Measurements from ENCODE around the gene UNC5C. TPM values are rescaled to one million over a fixed set of nuclear protein-coding genes. Genes with fewer than 3 reads are reported as not detected.

Gene UNC5C
- total RNA-seq, 1 donor from 2014 or later, result 2.2 TPM

DNA sequence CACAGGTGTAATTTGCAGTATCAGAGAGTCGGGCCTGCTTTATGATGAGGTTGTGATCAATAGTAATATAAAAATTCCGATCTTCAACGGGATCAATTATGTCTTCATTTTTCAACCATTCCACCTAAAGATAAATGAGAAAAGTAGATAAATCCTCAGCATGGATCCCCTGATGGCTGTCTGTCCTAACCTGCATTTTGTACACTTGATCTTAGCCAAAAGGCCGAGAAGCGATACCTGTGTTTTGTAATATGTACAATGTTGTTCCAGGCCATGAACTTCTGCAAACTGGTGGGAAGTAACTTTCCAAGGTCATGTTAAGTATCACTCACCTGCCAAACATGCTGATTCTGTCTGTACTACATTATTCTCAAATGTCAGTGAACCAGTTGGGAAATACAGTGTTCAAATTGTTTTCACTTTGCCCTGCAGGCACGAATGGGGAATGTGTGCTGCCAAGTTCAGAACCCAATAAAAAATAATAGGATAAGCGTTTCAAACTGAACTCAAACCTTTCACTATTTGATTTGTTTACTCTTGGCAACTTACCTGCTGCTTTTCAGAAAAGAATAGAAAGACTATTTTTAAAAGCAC, 298.1 kb downstream of the UNC5C start:
- TF ChIP-seq, protein P1, sequence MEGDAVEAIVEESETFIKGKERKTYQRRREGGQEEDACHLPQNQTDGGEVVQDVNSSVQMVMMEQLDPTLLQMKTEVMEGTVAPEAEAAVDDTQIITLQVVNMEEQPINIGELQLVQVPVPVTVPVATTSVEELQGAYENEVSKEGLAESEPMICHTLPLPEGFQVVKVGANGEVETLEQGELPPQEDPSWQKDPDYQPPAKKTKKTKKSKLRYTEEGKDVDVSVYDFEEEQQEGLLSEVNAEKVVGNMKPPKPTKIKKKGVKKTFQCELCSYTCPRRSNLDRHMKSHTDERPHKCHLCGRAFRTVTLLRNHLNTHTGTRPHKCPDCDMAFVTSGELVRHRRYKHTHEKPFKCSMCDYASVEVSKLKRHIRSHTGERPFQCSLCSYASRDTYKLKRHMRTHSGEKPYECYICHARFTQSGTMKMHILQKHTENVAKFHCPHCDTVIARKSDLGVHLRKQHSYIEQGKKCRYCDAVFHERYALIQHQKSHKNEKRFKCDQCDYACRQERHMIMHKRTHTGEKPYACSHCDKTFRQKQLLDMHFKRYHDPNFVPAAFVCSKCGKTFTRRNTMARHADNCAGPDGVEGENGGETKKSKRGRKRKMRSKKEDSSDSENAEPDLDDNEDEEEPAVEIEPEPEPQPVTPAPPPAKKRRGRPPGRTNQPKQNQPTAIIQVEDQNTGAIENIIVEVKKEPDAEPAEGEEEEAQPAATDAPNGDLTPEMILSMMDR (conservative IDR thresholded peaks at IDR 0.05; ENCODE audit: low read depth, low read length), result no peak
- H3K4me3 ChIP-seq (ENCODE audit: low read depth, low read length), result no peak overlapping the region
- no peak for DNase-seq (ENCODE audit: low read depth)

DNA sequence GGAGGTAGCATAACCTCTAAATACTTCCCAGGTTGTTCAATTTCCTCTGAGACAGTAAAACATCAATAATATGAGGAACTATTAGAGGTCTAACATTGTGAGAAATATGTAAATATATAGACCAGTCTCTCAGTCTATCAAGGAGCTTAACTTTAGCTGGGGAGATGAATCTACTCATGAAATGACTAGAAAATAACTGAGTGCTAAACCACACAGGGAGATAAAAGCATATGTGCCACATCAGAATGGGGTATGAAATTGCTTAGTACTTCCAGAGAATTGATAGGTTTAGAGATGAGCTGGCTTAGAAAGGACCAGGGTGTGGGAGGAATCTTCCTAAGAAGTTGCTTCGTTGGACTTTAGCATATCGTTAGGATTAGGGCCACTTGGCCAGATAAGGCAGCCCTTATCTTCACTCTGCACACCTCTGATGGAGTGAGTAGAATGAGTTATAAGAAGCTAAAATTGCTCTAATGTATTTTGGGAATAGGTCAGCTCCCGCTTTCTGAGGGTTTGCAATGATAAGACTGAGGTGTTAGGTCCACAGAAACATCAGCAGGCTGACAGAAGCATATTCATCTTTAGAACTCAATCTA, 299.2 kb downstream of the UNC5C start:
- TF ChIP-seq, protein P1 (conservative IDR thresholded peaks at IDR 0.05; ENCODE audit: low read depth, low read length), result no peak
- no peak for DNase-seq (ENCODE audit: low read depth)
- no peak overlapping the region for H3K4me3 ChIP-seq (ENCODE audit: low read depth, low read length)

DNA sequence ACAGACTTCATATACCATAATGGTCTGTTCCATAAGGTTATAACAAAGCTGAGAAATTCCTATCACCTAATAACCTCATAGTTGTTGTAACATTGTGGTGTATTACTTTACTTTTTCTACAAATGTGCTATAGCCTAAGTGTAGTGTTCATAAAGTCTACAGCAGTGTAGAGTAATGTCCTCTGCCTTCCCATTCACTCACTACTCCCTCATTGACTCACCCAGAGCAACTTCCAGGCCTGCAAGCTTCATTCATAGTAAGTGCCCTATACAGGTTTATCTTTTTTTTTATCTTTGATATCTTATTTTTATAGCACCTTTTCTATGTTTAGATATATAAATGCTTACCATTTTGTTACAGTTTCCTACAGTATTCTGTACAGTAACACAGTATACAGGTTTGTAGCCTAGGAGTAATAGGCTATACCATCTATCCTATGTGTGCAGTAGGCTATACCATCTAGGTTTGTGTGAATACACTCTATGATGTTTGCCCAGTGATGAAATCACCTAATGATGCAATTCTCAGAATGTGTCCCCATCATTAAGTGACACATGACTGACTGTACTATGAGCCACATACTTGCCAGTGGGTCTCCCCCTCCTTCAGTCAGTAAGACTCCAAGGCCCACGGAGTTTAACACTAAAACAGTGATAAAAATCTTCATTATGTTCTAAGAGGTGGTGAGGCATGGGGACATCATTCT, 299.9 kb downstream of the UNC5C start:
- TF ChIP-seq, protein P1 (conservative IDR thresholded peaks at IDR 0.05; ENCODE audit: low read depth, low read length), result no peak
- no peak for DNase-seq (ENCODE audit: low read depth)
- H3K4me3 ChIP-seq (ENCODE audit: low read depth, low read length), result no peak overlapping the region

DNA sequence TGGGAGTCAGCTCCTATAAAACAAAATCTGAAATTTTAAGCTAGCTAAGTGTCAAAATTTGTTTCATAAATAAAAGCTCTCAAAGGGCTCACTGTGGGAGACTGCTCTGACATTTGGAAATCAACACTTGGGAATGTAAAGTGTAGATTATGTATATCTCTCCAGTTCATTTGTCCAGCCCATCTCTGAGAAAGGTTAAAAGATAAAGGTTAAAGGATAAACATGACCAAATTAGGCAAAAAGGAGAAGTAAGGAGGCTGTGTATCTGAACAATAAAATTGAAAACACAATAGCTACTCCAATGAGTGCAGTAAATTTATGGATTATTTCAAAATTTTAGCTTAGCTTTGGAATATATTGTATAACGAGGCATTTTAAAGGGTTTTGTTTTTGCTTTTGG, 304.9 kb downstream of the UNC5C start:
- no peak overlapping the region for H3K4me3 ChIP-seq (ENCODE audit: low read depth, low read length)
- no peak for DNase-seq (ENCODE audit: low read depth)
- TF ChIP-seq, protein P1 (conservative IDR thresholded peaks at IDR 0.05; ENCODE audit: low read depth, low read length), result no peak

DNA sequence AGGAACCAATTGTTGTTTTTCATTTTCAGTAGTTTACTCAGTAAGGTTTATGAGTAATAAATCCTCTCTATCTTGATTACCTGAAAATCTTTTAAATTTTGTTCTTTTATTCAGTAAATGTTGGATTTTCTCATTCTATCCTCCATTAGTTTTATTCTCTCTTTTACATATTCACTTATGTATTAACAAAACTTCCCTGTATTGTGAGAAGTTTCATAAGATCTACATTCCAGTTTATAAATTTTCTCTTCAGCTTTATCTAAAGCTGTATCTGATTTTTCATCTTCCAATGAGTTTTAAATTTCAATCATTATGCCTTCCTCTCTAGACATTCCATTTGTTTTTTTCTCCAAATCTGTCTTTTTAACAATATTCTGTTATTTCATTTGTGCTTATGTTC, 310.2 kb downstream of the UNC5C start:
- H3K4me3 ChIP-seq (ENCODE audit: low read depth, low read length), result no peak overlapping the region
- TF ChIP-seq, protein P1 (conservative IDR thresholded peaks at IDR 0.05; ENCODE audit: low read depth, low read length), result no peak
- no peak for DNase-seq (ENCODE audit: low read depth)

DNA sequence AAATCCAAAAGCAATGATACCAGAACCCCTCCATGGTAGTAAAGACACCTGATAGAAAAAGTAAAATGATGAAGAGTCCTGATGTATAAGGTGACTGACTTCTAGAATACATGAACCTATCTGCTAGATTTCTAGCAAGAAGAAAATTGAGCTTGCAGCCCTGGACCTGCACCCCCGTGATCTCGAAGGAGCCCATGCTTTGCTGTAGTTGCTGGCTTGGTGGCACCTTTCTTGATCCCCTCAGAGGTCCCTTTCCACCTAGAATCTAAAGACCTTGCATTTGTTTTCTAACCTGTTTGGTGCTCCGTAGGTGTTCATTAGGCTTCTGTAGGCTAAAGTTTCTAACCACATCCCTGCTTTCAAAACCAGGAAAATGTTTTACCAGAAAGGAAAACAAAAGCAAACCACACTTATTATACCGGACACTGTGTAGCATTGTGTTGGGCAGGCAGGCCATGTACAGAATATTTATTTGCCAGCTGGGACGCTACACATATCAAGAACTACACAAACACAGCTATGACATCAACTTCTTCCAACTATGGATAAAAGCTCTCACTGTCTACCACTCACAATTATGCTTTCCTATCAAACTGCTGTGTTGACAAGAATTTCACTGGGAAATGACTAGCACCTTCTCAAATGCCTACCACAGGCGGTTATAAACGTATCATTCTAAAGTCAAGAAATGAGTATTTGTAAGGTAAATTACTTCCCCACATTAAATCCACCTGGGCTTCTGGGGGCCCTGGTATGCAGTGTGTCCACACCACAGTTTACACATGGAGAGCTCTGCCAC, 316.2 kb downstream of the UNC5C start:
- H3K4me3 ChIP-seq (ENCODE audit: low read depth, low read length), result no peak overlapping the region
- TF ChIP-seq, protein P1 (conservative IDR thresholded peaks at IDR 0.05; ENCODE audit: low read depth, low read length), result no peak
- DNase-seq (ENCODE audit: low read depth), result no peak

All from epithelial cell of proximal tubule (primary cell).